ENCODE results near the gene CHRNB1.

GRCh38 chr17:7432296-7432695 is 12.6 kb upstream of the CHRNB1 start:
- TF ChIP-seq, protein P1, sequence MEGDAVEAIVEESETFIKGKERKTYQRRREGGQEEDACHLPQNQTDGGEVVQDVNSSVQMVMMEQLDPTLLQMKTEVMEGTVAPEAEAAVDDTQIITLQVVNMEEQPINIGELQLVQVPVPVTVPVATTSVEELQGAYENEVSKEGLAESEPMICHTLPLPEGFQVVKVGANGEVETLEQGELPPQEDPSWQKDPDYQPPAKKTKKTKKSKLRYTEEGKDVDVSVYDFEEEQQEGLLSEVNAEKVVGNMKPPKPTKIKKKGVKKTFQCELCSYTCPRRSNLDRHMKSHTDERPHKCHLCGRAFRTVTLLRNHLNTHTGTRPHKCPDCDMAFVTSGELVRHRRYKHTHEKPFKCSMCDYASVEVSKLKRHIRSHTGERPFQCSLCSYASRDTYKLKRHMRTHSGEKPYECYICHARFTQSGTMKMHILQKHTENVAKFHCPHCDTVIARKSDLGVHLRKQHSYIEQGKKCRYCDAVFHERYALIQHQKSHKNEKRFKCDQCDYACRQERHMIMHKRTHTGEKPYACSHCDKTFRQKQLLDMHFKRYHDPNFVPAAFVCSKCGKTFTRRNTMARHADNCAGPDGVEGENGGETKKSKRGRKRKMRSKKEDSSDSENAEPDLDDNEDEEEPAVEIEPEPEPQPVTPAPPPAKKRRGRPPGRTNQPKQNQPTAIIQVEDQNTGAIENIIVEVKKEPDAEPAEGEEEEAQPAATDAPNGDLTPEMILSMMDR (IDR thresholded peaks at IDR 0.05), result no peak
- TF ChIP-seq POLR2A (IDR thresholded peaks at IDR 0.05), result no peak
